Activated T-helper 1 cell treated with anti-CD3 and anti-CD28 coated beads, Interleukin-12 subunit alpha, Interleukin-12 subunit beta, Interleukin-2, Interleukin-4 antibody, amounts not matched to agents 30 ng/mL and 10 ng/mL and 1 ng/mL, durations not matched to agents 14 hours and 24 hours and 36 hours (primary cell): ENCODE data around the gene REEP3. TPM values are rescaled to one million over a fixed set of nuclear protein-coding genes. Genes with fewer than 3 reads are reported as not detected.

Experiments used
- total RNA-seq: library from RNA; stranded (reverse); gene quantifications from 2 replicates; pipeline ENCODE4 v1.2.3, GENCODE V29; 2022

Gene REEP3
- total RNA-seq, 1 donor from 2014 or later, result 28.2 TPM

Other genes with a start within 250 kb of the REEP3 start
- 47.3 and 48.0 TPM in 2 replicates for gene JMJD1C, start 55.4 kb upstream of the REEP3 start, total RNA-seq